Fibroblast of pulmonary artery (primary cell): ENCODE data around the gene POLR1A.

Experiments
- DNase-seq: peaks from one replicate; pipeline ENCODE4 v3.0.0-alpha.2; 2010; ENCODE audit warnings: low read depth
- H3K4me3 ChIP-seq: replicated peaks from 2 replicates; pipeline ENCODE4 v1.5.1; 2011; ENCODE audit warnings: low read depth, mild to moderate bottlenecking, control low read depth, low read length, moderate library complexity
- CTCF ChIP-seq: IDR thresholded peaks from 2 replicates; pipeline ENCODE4 v1.5.1; 2011; ENCODE audit warnings: mild to moderate bottlenecking, control low read depth, low read length, inconsistent platforms; ENCODE audit errors: missing control alignments

Gene POLR1A

GRCh38 chr2:86003967-86004366 lies 101.7 kb downstream of the POLR1A start:
- TF ChIP-seq CTCF: no peak
- DNase-seq: no peak
- no peak overlapping the region for H3K4me3 ChIP-seq

GRCh38 chr2:86003104-86003503 lies 102.6 kb downstream of the POLR1A start:
- no peak overlapping the region for H3K4me3 ChIP-seq
- TF ChIP-seq CTCF: no peak
- no peak for DNase-seq

DNA sequence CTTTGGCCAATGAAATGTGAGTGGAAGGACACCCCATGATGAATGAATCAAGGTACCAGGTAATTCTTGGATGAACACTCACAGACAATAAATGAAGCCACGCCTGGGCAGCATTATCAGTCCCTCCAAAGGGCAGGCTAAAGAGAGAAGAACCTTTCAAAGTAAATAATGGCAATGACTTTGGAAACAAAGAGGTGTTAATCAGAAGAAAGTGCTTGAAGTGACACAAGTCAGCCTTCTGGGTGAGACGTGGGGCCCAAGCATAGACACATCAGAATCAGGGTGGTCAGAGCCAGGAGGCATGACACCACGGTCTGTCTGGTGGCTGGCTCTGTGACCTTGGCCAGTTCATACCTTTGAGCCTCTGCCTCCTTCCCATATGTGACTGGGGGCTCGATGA lies 103.3 kb downstream of the POLR1A start:
- no peak for TF ChIP-seq CTCF
- H3K4me3 ChIP-seq: no peak overlapping the region
- DNase-seq: no peak

GRCh38 chr2:86001326-86001725 lies 104.4 kb downstream of the POLR1A start:
- no peak for DNase-seq
- no peak for TF ChIP-seq CTCF
- H3K4me3 ChIP-seq: no peak overlapping the region

GRCh38 chr2:86000938-86001312 lies 104.8 kb downstream of the POLR1A start:
- TF ChIP-seq CTCF: no peak

DNA sequence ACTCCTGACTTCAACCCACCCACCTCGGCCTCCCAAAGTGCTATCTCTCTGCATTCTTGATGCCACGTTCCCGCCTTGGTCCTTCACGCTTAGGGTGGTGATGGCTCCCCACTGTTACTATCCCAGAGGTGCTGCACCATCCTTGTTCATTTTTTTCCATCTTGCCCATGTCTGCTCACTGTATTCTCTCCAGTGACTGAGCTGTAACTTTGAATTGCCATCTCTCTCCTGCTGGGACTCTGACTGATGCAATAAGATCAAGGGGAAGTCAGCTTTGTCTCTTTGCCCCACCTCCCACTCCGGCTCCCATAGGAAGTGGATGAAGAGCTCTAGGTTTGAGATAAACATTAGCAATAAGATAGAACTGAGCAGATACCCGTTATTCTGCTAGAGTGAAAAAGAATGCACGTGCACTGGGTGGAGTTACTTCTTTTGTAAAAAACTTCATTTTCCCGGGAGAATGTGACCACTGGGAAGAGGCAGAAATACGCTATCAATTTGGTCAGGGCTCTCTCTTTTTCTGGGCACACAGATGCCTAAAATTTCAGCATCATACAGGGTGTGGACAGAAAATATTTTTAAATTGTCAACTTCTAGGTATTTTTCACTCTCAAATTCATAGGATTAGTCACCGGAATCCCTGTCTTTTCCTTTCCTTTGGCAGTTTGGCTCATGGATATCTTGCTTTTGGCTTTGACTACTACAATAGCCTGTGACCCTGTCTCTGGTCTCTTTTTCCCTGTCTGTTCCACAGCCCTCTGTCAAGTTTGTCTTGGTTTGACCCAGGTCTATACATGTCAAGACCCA lies 105.4 kb downstream of the POLR1A start:
- no peak overlapping the region for H3K4me3 ChIP-seq
- TF ChIP-seq CTCF: no peak
- DNase-seq: no peak

More at GRCh38 chr2:86000938-86001312, 104.8 kb downstream of the POLR1A start:
- no peak for DNase-seq
- H3K4me3 ChIP-seq: no peak overlapping the region

- TF ChIP-seq CTCF: no peak
- H3K4me3 ChIP-seq: no peak overlapping the region
- peak; percentile 37 for DNase-seq
Measured at GRCh38 chr2:85999061-85999831, 106.4 kb downstream of the POLR1A start.
